ENCODE measurements around the gene WASF2. TPM values are rescaled to one million over a fixed set of nuclear protein-coding genes. Genes with fewer than 3 reads are reported as not detected.
A peak's percentile ranks its signal among the peaks of the same experiment; 100 is the strongest.

The WASF2 gene
- total RNA-seq, 2 experiments from 2014 or later: 109 to 110 TPM

- intact Hi-C loops (cut with micrococcal nuclease): no loop called here
These were observed 61.5 kb downstream of the WASF2 start for GRCh38 chr1:27428316-27429028.

GRCh38 chr1:27427816-27428315, 62.1 kb downstream of the WASF2 start:
- peak overlapping the region; percentile 75 for H3K4me3 Mint-ChIP-seq
- H3K36me3 Mint-ChIP-seq: peaks cover 20% of the 10 kb centered on the region
- CTCF ChIA-PET: interaction anchor here (0.8 to 1.8 kb wide), 8 partner anchors 10 to 179 kb away, joined by 3 to 6 read pairs (median 3); partner anchors contain the start of gene AHDC1
- H3K4me1 Mint-ChIP-seq (ENCODE audit: low read depth): peaks cover 69% of the 10 kb centered on the region
- no peaks in the 10 kb centered on the region for H3K27me3 Mint-ChIP-seq
- no peaks in the 10 kb centered on the region for H3K9me3 Mint-ChIP-seq
- DNase-seq: no peak
- intact Hi-C loops (cut with micrococcal nuclease): no loop called here
- H3K27ac Mint-ChIP-seq: peak overlapping the region; percentile 85
- POLR2A ChIA-PET: interaction anchor here (1.4 kb wide), 1 partner anchor 9 kb away, joined by 4 read pairs; no protein-coding TSS in a partner anchor

More at GRCh38 chr1:27428316-27429028, 61.5 kb downstream of the WASF2 start:
- H3K36me3 Mint-ChIP-seq: peaks cover 20% of the 10 kb centered on the region
- peak; percentile 37 for DNase-seq
- CTCF ChIA-PET: interaction anchor here (0.6 to 2.5 kb wide), 11 partner anchors 9 to 178 kb away, joined by 3 to 11 read pairs (median 3); no protein-coding TSS in a partner anchor
- H3K4me1 Mint-ChIP-seq (ENCODE audit: low read depth): peaks cover 72% of the 10 kb centered on the region
- peak overlapping the region; percentile 75 for H3K4me3 Mint-ChIP-seq
- POLR2A ChIA-PET: interaction anchor here (0.9 to 1.4 kb wide), 3 partner anchors 8 to 18 kb away, joined by 4 read pairs; no protein-coding TSS in a partner anchor
- H3K27me3 Mint-ChIP-seq: no peaks in the 10 kb centered on the region
- H3K27ac Mint-ChIP-seq: peak overlapping the region; percentile 85
- H3K9me3 Mint-ChIP-seq: no peaks in the 10 kb centered on the region

- H3K4me3 Mint-ChIP-seq: no peak overlapping the region
These were observed 62.6 kb downstream of the WASF2 start for GRCh38 chr1:27427329-27427728.

GRCh38 chr1:27423709-27424108, 66.3 kb downstream of the WASF2 start:
- Mint-ChIP-seq H3K27ac (no peak overlapping the region), H3K4me1 (ENCODE audit: low read depth) (peaks cover 63% of the 10 kb centered on the region), H3K27me3 (no peaks in the 10 kb centered on the region), H3K9me3 (no peaks in the 10 kb centered on the region), H3K4me3 (no peak overlapping the region), H3K36me3 (peaks cover 22% of the 10 kb centered on the region)
- ChIA-PET CTCF (interaction anchor here (1.0 to 1.3 kb wide), 3 partner anchors 11 to 240 kb away, joined by 3 read pairs; no protein-coding TSS in a partner anchor), POLR2A (interaction anchor here (0.5 kb wide), 1 partner anchor 756 kb away, joined by 4 read pairs; no protein-coding TSS in a partner anchor)
- no peak for DNase-seq
- intact Hi-C loops (cut with micrococcal nuclease): no loop called here

More at GRCh38 chr1:27427329-27427728, 62.6 kb downstream of the WASF2 start:
- Mint-ChIP-seq H3K4me1 (ENCODE audit: low read depth) (peaks cover 72% of the 10 kb centered on the region), H3K27me3 (no peaks in the 10 kb centered on the region), H3K36me3 (peaks cover 20% of the 10 kb centered on the region), H3K9me3 (no peaks in the 10 kb centered on the region), H3K27ac (peak overlapping the region; percentile 52)
- CTCF ChIA-PET: interaction anchor here (1.1 to 1.8 kb wide), 5 partner anchors 10 to 179 kb away, joined by 3 to 6 read pairs (median 3); partner anchors contain the start of gene AHDC1
- POLR2A ChIA-PET: interaction anchor here (1.4 kb wide), 1 partner anchor 9 kb away, joined by 4 read pairs; no protein-coding TSS in a partner anchor
- DNase-seq: no peak
- intact Hi-C loops (cut with micrococcal nuclease): no loop called here

- H3K4me3 Mint-ChIP-seq: peak overlapping the region; percentile 27
- H3K9me3 Mint-ChIP-seq: no peaks in the 10 kb centered on the region
- POLR2A ChIA-PET: interaction anchor here (0.7 to 1.2 kb wide), 9 partner anchors 9 to 167 kb away, joined by 3 to 5 read pairs (median 3); partner anchors contain the start of gene WASF2
- peaks cover 37% of the 10 kb centered on the region for H3K36me3 Mint-ChIP-seq
- peak overlapping the region; percentile 88 for H3K27ac Mint-ChIP-seq
- H3K27me3 Mint-ChIP-seq: no peaks in the 10 kb centered on the region
- intact Hi-C loops (cut with micrococcal nuclease): loop anchor here (1.0 to 5.0 kb wide), 6 partner anchors 27 to 184 kb away; partner anchors contain the start of genes AHDC1 and WASF2
- peak; percentile 87 for DNase-seq
- CTCF ChIA-PET: interaction anchor here (0.6 to 3.9 kb wide), 13 partner anchors 12 to 316 kb away, joined by 3 to 26 read pairs (median 4); partner anchors contain the start of gene MAP3K6
- H3K4me1 Mint-ChIP-seq (ENCODE audit: low read depth): peaks cover 49% of the 10 kb centered on the region
These were observed 71.4 kb downstream of the WASF2 start for GRCh38 chr1:27418326-27419185.

GRCh38 chr1:27417713-27418112, 72.3 kb downstream of the WASF2 start:
- Mint-ChIP-seq H3K4me1 (ENCODE audit: low read depth) (peaks cover 46% of the 10 kb centered on the region), H3K4me3 (no peak overlapping the region), H3K36me3 (peaks cover 44% of the 10 kb centered on the region), H3K27ac (peak overlapping the region; percentile 88), H3K27me3 (no peaks in the 10 kb centered on the region), H3K9me3 (no peaks in the 10 kb centered on the region)
- no peak for DNase-seq
- ChIA-PET CTCF (interaction anchor here (0.6 to 3.9 kb wide), 9 partner anchors 23 to 315 kb away, joined by 3 to 26 read pairs (median 5); no protein-coding TSS in a partner anchor), POLR2A (interaction anchor here (0.7 to 1.2 kb wide), 5 partner anchors 13 to 168 kb away, joined by 3 to 5 read pairs (median 3); partner anchors contain the start of gene WASF2)
- intact Hi-C loops (cut with micrococcal nuclease): loop anchor here (1.0 to 5.0 kb wide), 7 partner anchors 28 to 245 kb away; partner anchors contain the start of genes AHDC1 and WASF2

GRCh38 chr1:27416387-27417111, 73.4 kb downstream of the WASF2 start:
- peak; percentile 70 for DNase-seq
- peaks cover 39% of the 10 kb centered on the region for H3K4me1 Mint-ChIP-seq (ENCODE audit: low read depth)
- H3K4me3 Mint-ChIP-seq: no peak overlapping the region
- ChIA-PET CTCF (interaction anchor here (0.6 to 3.9 kb wide), 34 partner anchors 11 to 246 kb away, joined by 3 to 57 read pairs (median 5); partner anchors contain the start of genes AHDC1 and WASF2), POLR2A (interaction anchor here (1.1 to 1.4 kb wide), 3 partner anchors 29 to 73 kb away, joined by 4 to 10 read pairs (median 6); partner anchors contain the start of gene WASF2)
- no peak overlapping the region for H3K27ac Mint-ChIP-seq
- H3K36me3 Mint-ChIP-seq: peaks cover 48% of the 10 kb centered on the region
- H3K27me3 Mint-ChIP-seq: no peaks in the 10 kb centered on the region
- H3K9me3 Mint-ChIP-seq: no peaks in the 10 kb centered on the region
- intact Hi-C loops (cut with micrococcal nuclease): loop anchor here (2.0 to 5.0 kb wide), 3 partner anchors 41 to 246 kb away; partner anchors contain the start of gene AHDC1

GRCh38 chr1:27414091-27414490, 75.9 kb downstream of the WASF2 start:
- Mint-ChIP-seq H3K27ac (no peak overlapping the region), H3K4me1 (ENCODE audit: low read depth) (peaks cover 26% of the 10 kb centered on the region), H3K36me3 (peaks cover 57% of the 10 kb centered on the region), H3K9me3 (no peaks in the 10 kb centered on the region), H3K27me3 (no peaks in the 10 kb centered on the region), H3K4me3 (no peak overlapping the region)
- DNase-seq: no peak
- intact Hi-C loops (cut with micrococcal nuclease): no loop called here
- CTCF ChIA-PET: interaction anchor here (0.8 to 3.0 kb wide), 7 partner anchors 24 to 249 kb away, joined by 3 to 57 read pairs (median 4); partner anchors contain the start of gene AHDC1
- POLR2A ChIA-PET: no interaction called here

- intact Hi-C loops (cut with micrococcal nuclease): no loop called here
- Mint-ChIP-seq H3K27ac (no peak overlapping the region), H3K36me3 (peaks cover 55% of the 10 kb centered on the region), H3K27me3 (no peaks in the 10 kb centered on the region), H3K4me3 (no peak overlapping the region), H3K4me1 (ENCODE audit: low read depth) (peaks cover 15% of the 10 kb centered on the region), H3K9me3 (no peaks in the 10 kb centered on the region)
- ChIA-PET POLR2A (no interaction called here), CTCF (interaction anchor here (0.9 to 3.0 kb wide), 5 partner anchors 112 to 478 kb away, joined by 3 to 9 read pairs (median 4); no protein-coding TSS in a partner anchor)
- DNase-seq: no peak
These were observed 77.0 kb downstream of the WASF2 start for GRCh38 chr1:27413004-27413403.

GRCh38 chr1:27412502-27412901, 77.5 kb downstream of the WASF2 start:
- Mint-ChIP-seq H3K4me3 (no peak overlapping the region), H3K4me1 (ENCODE audit: low read depth) (peaks cover 12% of the 10 kb centered on the region), H3K9me3 (no peaks in the 10 kb centered on the region), H3K36me3 (peaks cover 56% of the 10 kb centered on the region), H3K27ac (no peak overlapping the region), H3K27me3 (no peaks in the 10 kb centered on the region)
- intact Hi-C loops (cut with micrococcal nuclease): no loop called here
- no peak for DNase-seq
- ChIA-PET POLR2A (no interaction called here), CTCF (interaction anchor here (0.9 to 3.0 kb wide), 6 partner anchors 17 to 479 kb away, joined by 3 to 9 read pairs (median 4); no protein-coding TSS in a partner anchor)

Measured in activated CD4-positive, alpha-beta memory T cell treated with anti-CD3 and anti-CD28 coated beads for 36 hours (primary cell).